WTC11 (cell line): ENCODE results near the gene HSF2BP.

Source experiments
- TEAD1 ChIP-seq: sonication (generic); formaldehyde crosslinking; IDR thresholded peaks from 2 replicates; pipeline ENCODE4 v1.8.0; 2022; ENCODE audit warnings: mild to moderate bottlenecking, missing genetic modification reagents
- TF ChIP-seq, protein P1 (sequence below): fragments of 200-600 bp; IDR thresholded peaks from 2 replicates; pipeline ENCODE4 v1.8.0; 2022; ENCODE audit warnings: antibody characterized with exemption
- TF ChIP-seq, protein P2 (sequence below): sonication (generic); formaldehyde crosslinking; IDR thresholded peaks from 2 replicates; pipeline ENCODE4 v1.8.1; 2023; ENCODE audit warnings: mild to moderate bottlenecking, missing genetic modification reagents, moderate library complexity
- TF ChIP-seq, protein P3 (sequence below): sonication (generic); formaldehyde crosslinking; IDR thresholded peaks from 2 replicates; pipeline ENCODE4 v1.8.1; 2023; ENCODE audit warnings: mild to moderate bottlenecking, missing genetic modification reagents
- TF ChIP-seq, protein P4 (sequence below): sonication (generic); formaldehyde crosslinking; IDR thresholded peaks from 2 replicates; pipeline ENCODE4 v1.8.1; 2022; ENCODE audit warnings: low read depth, missing genetic modification reagents, borderline replicate concordance

DNA sequence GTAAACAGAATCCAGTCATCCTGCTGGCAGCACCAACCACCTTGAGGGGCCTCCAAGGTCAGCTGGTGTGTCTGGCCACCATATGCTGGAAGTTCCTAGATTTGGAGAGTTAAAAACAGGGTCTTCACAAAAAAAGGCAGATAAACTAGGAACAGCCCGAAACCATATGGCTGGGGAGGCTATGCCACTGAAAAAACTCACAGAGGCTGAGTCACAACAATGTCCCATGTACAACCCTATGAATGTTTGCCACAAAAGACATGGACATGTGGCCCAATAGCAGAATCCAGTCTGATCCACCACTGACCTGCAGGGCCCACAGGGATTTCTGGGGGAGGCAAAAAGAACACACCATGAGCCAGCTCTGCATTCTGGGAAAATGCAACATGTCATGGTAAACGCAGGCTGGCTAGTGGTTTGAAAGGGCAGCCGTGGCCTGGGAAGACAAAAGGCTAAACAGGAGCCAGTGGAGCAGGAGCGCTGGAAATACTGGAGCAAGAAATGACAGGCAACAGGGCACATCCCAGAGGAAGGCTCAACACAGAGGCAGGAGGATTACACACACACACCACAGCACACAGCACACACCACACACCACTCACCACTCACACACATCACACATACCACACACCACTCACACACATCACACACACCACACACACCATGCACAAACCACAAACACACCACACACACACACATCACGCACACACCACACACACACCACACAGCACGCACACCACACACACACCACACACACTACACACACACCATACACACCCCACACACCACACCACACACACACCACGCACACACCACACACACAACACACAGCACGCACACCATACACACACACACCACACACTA is 55.4 kb downstream of the HSF2BP start:
- TF ChIP-seq, protein P1, sequence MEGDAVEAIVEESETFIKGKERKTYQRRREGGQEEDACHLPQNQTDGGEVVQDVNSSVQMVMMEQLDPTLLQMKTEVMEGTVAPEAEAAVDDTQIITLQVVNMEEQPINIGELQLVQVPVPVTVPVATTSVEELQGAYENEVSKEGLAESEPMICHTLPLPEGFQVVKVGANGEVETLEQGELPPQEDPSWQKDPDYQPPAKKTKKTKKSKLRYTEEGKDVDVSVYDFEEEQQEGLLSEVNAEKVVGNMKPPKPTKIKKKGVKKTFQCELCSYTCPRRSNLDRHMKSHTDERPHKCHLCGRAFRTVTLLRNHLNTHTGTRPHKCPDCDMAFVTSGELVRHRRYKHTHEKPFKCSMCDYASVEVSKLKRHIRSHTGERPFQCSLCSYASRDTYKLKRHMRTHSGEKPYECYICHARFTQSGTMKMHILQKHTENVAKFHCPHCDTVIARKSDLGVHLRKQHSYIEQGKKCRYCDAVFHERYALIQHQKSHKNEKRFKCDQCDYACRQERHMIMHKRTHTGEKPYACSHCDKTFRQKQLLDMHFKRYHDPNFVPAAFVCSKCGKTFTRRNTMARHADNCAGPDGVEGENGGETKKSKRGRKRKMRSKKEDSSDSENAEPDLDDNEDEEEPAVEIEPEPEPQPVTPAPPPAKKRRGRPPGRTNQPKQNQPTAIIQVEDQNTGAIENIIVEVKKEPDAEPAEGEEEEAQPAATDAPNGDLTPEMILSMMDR: no peak
- TF ChIP-seq TEAD1 (CRISPR knock-in tag): no peak
- TF ChIP-seq, protein P2, sequence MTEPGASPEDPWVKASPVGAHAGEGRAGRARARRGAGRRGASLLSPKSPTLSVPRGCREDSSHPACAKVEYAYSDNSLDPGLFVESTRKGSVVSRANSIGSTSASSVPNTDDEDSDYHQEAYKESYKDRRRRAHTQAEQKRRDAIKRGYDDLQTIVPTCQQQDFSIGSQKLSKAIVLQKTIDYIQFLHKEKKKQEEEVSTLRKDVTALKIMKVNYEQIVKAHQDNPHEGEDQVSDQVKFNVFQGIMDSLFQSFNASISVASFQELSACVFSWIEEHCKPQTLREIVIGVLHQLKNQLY (CRISPR knock-in tag): no peak
- TF ChIP-seq, protein P3, sequence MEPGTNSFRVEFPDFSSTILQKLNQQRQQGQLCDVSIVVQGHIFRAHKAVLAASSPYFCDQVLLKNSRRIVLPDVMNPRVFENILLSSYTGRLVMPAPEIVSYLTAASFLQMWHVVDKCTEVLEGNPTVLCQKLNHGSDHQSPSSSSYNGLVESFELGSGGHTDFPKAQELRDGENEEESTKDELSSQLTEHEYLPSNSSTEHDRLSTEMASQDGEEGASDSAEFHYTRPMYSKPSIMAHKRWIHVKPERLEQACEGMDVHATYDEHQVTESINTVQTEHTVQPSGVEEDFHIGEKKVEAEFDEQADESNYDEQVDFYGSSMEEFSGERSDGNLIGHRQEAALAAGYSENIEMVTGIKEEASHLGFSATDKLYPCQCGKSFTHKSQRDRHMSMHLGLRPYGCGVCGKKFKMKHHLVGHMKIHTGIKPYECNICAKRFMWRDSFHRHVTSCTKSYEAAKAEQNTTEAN (CRISPR knock-in tag): no peak
- TF ChIP-seq, protein P4, sequence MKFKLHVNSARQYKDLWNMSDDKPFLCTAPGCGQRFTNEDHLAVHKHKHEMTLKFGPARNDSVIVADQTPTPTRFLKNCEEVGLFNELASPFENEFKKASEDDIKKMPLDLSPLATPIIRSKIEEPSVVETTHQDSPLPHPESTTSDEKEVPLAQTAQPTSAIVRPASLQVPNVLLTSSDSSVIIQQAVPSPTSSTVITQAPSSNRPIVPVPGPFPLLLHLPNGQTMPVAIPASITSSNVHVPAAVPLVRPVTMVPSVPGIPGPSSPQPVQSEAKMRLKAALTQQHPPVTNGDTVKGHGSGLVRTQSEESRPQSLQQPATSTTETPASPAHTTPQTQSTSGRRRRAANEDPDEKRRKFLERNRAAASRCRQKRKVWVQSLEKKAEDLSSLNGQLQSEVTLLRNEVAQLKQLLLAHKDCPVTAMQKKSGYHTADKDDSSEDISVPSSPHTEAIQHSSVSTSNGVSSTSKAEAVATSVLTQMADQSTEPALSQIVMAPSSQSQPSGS (CRISPR knock-in tag): no peak
